A172 (cell line): ENCODE results near the gene CDH13. TPM values are rescaled to one million over a fixed set of nuclear protein-coding genes. Genes with fewer than 3 reads are reported as not detected.
A peak's percentile ranks its signal among the peaks of the same experiment; 100 is the strongest.

Experiments used
- DNase-seq: peaks from one replicate; pipeline ENCODE4 v3.0.0-alpha.2; 2015; ENCODE audit warnings: low spot score
- total RNA-seq: library from RNA; depleted of rRNA; stranded (reverse); fragments of >200 nt; shearing (Covaris generic); gene quantifications from 2 replicates; pipeline ENCODE4 v1.2.3, GENCODE V29; 2014

The CDH13 gene
- total RNA-seq, 1 experiment from 2014 or later: 158 TPM

GRCh38 chr16:83482545-83483162 lies 855.9 kb downstream of the CDH13 start:
- no peak for DNase-seq

- DNase-seq: no peak
Observed at GRCh38 chr16:83490073-83490472, 863.3 kb downstream of the CDH13 start.

GRCh38 chr16:83494459-83494858 lies 867.7 kb downstream of the CDH13 start:
- no peak for DNase-seq

- no peak for DNase-seq
Observed at GRCh38 chr16:83501481-83501880, 874.7 kb downstream of the CDH13 start.

GRCh38 chr16:83508295-83508694 lies 881.5 kb downstream of the CDH13 start:
- DNase-seq: no peak

GRCh38 chr16:83509316-83509715 lies 882.5 kb downstream of the CDH13 start:
- no peak for DNase-seq

GRCh38 chr16:83510906-83511305 lies 884.1 kb downstream of the CDH13 start:
- no peak for DNase-seq

- peak; percentile 83 for DNase-seq
Observed at GRCh38 chr16:83513008-83513755, 886.4 kb downstream of the CDH13 start.

GRCh38 chr16:83515395-83515794 lies 888.6 kb downstream of the CDH13 start:
- DNase-seq: no peak

GRCh38 chr16:83516931-83517330 lies 890.2 kb downstream of the CDH13 start:
- DNase-seq: no peak

- peak; percentile 14 for DNase-seq
Observed at GRCh38 chr16:83517398-83517797, 890.6 kb downstream of the CDH13 start.

GRCh38 chr16:83520596-83520995 lies 893.8 kb downstream of the CDH13 start:
- DNase-seq: no peak

GRCh38 chr16:83530293-83530692 lies 903.5 kb downstream of the CDH13 start:
- no peak for DNase-seq

- DNase-seq: peak; percentile 10
Observed at GRCh38 chr16:83532634-83533033, 905.9 kb downstream of the CDH13 start.

GRCh38 chr16:83533193-83533592 lies 906.4 kb downstream of the CDH13 start:
- DNase-seq: peak; percentile 95

- no peak for DNase-seq
Observed at GRCh38 chr16:83538707-83539106, 911.9 kb downstream of the CDH13 start.

GRCh38 chr16:83539736-83540490 lies 913.1 kb downstream of the CDH13 start:
- DNase-seq: no peak

GRCh38 chr16:83541231-83541630 lies 914.5 kb downstream of the CDH13 start:
- DNase-seq: no peak

GRCh38 chr16:83542491-83542890 lies 915.7 kb downstream of the CDH13 start:
- DNase-seq: no peak

- no peak for DNase-seq
Observed at GRCh38 chr16:83549316-83550182, 922.8 kb downstream of the CDH13 start.

GRCh38 chr16:83550183-83550569 lies 923.4 kb downstream of the CDH13 start:
- DNase-seq: no peak

GRCh38 chr16:83552228-83552627 lies 925.5 kb downstream of the CDH13 start:
- DNase-seq: peak; percentile 89
